Activated T-cell treated with anti-CD3 and anti-CD28 coated beads, Interleukin-2, amount 50 U/mL, for 72 hours (primary cell): ENCODE data around the gene LHX5. TPM values are rescaled to one million over a fixed set of nuclear protein-coding genes. Genes with fewer than 3 reads are reported as not detected.

ENCODE experiments used
- ATAC-seq, 2 donors: fragments of 150-1000 bp; cut with Tn5 transposase; replicated peaks in 1 of 2; 2 replicates each; pipeline ENCODE4 v1.10.0; 2021; ENCODE audit warnings: moderate library complexity in 2 of 2, mild to moderate bottlenecking in 1 of 2
- DNase-seq, 2 donors: peaks; one replicate each; pipeline ENCODE4 v3.0.0; 2021 to 2022; ENCODE audit warnings: mixed read lengths in 1 of 2
- H3K27ac Mint-ChIP-seq: one replicate; pipeline ENCODE4 v1.8.0; 2022; ENCODE audit warnings: mild to moderate bottlenecking, moderate library complexity, mixed read lengths
- H3K27me3 Mint-ChIP-seq: one replicate; pipeline ENCODE4 v1.8.0; 2022; ENCODE audit warnings: low read depth, mixed read lengths
- H3K36me3 Mint-ChIP-seq, 2 donors: one replicate each; pipeline ENCODE4 v1.8.0; 2022; ENCODE audit warnings: mixed read lengths in 2 of 2, mild to moderate bottlenecking in 1 of 2; ENCODE audit not compliant: insufficient read depth in 2 of 2
- H3K4me1 Mint-ChIP-seq: one replicate; pipeline ENCODE4 v1.8.0; 2022; ENCODE audit warnings: low read depth, mixed read lengths
- H3K4me3 Mint-ChIP-seq, 2 donors: one replicate each; pipeline ENCODE4 v1.8.0; 2022; ENCODE audit warnings: mild to moderate bottlenecking in 2 of 2, mixed read lengths in 2 of 2, moderate library complexity in 2 of 2
- H3K9me3 Mint-ChIP-seq, 2 donors: one replicate each; pipeline ENCODE4 v1.8.0; 2022; ENCODE audit warnings: mixed read lengths in 2 of 2
- total RNA-seq, 2 donors: library from RNA; stranded (reverse); gene quantifications; one replicate each; pipeline ENCODE4 v1.2.3, GENCODE V29; 2022

LHX5 gene
- total RNA-seq, 2 donors from 2014 or later: 0.07 to 0.19 TPM

DNA sequence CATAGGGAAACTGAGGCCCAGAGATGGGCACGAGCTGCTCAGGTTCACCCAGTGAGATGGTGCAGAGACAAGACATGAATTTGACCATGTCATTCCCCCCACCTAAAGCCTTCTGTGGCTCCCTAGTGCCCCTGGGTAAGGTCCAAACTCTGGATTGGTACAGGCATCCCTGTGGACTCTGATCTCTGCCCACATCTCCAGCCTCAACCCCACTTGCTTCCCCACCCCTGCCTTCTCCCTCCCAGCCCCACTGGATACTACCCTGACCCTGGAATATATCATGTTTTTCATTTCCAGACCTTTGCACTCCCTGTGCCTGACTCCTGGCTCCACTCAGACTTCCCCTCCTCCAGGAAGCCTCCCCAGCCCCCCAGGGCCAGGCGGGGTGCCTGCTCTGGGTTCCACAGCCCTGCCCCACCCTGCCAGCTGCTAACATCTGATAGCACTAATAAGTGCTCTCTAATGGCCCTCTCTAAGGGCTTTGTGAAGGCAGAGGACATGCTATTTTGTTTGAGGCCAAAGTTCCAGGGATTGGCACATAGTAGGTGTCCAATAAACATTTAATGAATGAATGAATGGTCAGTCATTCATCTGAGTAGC, 50.6 kb downstream of the LHX5 start:
- DNase-seq: no peak
- Mint-ChIP-seq H3K36me3 (no peaks in the 10 kb centered on the region), H3K4me1 (peaks cover 13% of the 10 kb centered on the region), H3K4me3 (no peak overlapping the region), H3K27ac (no peak overlapping the region), H3K9me3 (no peaks in the 10 kb centered on the region), H3K27me3 (peaks cover 9% of the 10 kb centered on the region)
- ATAC-seq: no peak

DNA sequence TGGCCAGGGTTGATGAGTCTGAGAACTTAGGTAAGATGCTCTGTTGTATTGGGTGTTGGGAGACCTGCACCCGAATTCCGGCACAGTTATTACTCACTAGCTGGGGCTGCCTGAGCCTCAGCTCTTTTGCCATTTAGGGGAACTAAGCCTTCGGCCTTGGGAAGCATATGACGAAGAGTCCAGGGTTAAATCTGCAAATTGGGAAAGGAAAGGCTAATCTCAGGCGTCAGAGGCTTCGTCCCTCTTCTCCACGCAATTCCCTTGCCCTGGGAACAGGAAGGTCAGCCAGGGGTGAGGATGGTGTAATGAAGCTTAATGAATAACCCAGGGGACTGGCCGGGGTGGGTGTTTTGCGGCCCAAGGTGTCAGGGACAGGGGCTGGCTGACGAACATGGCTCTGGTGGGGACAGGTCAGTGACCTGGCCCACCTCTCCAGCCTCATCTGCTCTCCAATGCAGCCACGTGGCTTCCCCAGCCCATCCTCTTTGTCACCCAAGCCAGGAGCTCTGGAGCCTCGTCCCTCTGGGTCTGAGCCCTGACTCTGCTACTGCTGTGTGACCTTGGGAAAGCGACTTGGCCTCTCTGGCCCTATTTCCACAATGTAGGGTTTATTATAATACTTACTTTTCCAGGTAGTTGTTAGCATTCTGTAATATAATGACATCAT, 53.3 kb downstream of the LHX5 start:
- Mint-ChIP-seq H3K27me3 (peaks cover 9% of the 10 kb centered on the region), H3K36me3 (no peaks in the 10 kb centered on the region), H3K4me1 (peaks cover 13% of the 10 kb centered on the region), H3K27ac (no peak overlapping the region), H3K9me3 (no peaks in the 10 kb centered on the region), H3K4me3 (no peak overlapping the region)
- DNase-seq: no peak
- ATAC-seq: no peak

DNA sequence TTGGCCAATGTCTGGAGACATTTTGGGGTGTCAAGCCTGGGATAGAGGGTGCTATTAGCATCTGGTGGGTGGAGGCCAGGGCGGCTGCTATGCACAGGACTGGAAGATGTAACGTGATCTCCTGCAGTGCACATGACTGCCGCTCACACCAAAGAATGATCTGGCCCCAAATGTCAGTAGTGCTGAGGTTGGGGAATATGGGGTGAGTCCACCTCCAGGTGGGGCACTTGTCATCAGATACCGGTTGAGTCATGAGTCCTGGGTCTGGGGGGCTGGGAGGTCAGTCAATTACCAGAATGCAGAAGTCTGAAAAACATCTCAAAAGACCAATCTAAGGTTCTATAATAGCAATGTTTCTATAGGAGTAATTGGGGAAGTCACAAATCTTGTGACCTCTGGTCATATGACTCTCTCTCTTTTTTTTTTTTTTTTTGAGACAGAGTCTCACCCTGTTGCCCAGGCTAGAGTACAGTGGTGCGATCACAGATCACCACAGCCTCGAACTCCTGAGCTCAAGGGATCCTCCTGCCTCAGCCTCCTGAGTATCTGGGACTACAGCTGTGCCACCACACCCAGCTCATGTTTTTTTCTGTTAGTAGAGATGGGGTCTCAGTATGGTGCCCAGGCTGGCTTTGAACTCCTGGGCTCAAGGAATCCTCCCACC, 55.4 kb downstream of the LHX5 start:
- DNase-seq (no peak), ATAC-seq (no peak)
- peaks cover 9% of the 10 kb centered on the region for H3K27me3 Mint-ChIP-seq
- no peaks in the 10 kb centered on the region for H3K9me3 Mint-ChIP-seq
- H3K4me3 Mint-ChIP-seq: no peak overlapping the region
- no peaks in the 10 kb centered on the region for H3K36me3 Mint-ChIP-seq
- H3K27ac Mint-ChIP-seq: no peak overlapping the region
- H3K4me1 Mint-ChIP-seq: no peaks in the 10 kb centered on the region

DNA sequence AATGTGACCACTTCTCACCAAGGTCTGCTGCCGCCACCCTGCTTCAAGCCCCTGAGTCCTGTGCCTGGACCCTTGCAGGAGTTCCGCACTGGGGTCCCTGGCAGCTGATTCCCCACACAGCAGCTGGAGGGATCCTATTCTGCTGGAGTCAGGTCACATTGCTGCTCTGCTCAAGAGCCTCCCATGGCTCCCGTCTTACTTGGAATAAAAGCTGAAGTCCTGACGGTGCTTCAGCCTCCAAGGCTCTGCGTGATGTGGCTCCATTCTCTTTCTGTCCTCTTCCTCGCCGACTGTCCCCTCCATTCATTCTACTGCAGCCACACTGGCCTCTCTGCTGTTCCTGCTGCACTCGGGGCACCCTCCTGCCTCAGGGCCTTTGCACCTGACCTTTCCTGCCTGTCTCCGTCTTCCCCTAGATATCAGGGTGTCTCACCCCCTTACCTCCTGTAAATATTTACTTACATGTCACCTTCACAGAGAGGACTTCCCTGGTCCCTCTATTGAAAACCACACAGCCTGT, 57.1 kb downstream of the LHX5 start:
- Mint-ChIP-seq H3K27me3 (peaks cover 4% of the 10 kb centered on the region), H3K4me3 (no peak overlapping the region), H3K4me1 (no peaks in the 10 kb centered on the region), H3K9me3 (no peaks in the 10 kb centered on the region), H3K36me3 (no peaks in the 10 kb centered on the region), H3K27ac (no peak overlapping the region)
- ATAC-seq: no peak
- no peak for DNase-seq

DNA sequence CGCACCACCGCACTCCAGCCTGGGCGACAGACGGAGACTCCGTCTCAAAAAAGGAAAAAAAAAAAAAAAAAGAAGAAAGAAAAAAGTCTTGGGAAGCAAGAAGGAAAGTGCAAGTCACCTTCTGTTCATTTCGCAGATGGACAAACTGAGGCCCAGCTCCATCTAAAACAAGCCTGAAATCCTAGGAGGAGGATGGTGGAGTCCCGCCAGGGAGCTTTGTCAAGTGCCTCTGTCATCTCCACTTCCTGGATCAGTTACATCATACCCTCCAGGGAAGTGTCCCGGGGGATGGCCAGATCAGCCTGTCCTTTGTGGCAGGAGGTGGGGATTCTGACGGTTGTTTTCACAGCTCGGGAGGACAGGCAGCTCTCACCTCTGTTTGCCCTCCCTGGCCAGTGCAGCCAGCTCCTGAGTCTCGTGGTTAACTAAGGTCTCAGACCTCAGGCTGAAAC, 58.2 kb downstream of the LHX5 start:
- H3K36me3 Mint-ChIP-seq: no peaks in the 10 kb centered on the region
- no peak for ATAC-seq
- no peak overlapping the region for H3K27ac Mint-ChIP-seq
- no peaks in the 10 kb centered on the region for H3K9me3 Mint-ChIP-seq
- no peak overlapping the region for H3K4me3 Mint-ChIP-seq
- H3K4me1 Mint-ChIP-seq: no peaks in the 10 kb centered on the region
- H3K27me3 Mint-ChIP-seq: peaks cover 4% of the 10 kb centered on the region
- no peak for DNase-seq

Other genes with a start within 250 kb of the LHX5 start
- gene SLC8B1, start 136.8 kb downstream of the LHX5 start, total RNA-seq: 10 to 100 TPM; 25.9 to 27.4 TPM
- gene PLBD2, start 113.3 kb downstream of the LHX5 start, total RNA-seq: 10 to 100 TPM; 13.2 to 14.7 TPM
- not detected for gene SDS, start 68.0 kb downstream of the LHX5 start, total RNA-seq
- gene SDSL, start 49.5 kb downstream of the LHX5 start, total RNA-seq: 1 to 10 TPM in 1 of 2 donors, under 1 TPM in 1; 0.29 to 3.2 TPM